Stimulated activated CD4-positive, alpha-beta T cell treated with anti-CD3 and anti-CD28 coated beads, Interleukin-4, amount 100 ng/mL, for 24 hours (primary cell): ENCODE measurements around the gene PAX2.

ENCODE experiments used
- DNase-seq: peaks from one replicate; pipeline ENCODE4 v3.0.0-alpha.2; 2020

PAX2 gene

GRCh38 chr10:100864036-100864885 is 118.9 kb downstream of the PAX2 start:
- DNase-seq, result no peak

GRCh38 chr10:100864978-100865377 is 119.6 kb downstream of the PAX2 start:
- no peak for DNase-seq

GRCh38 chr10:100866010-100866409 is 120.6 kb downstream of the PAX2 start:
- no peak for DNase-seq

GRCh38 chr10:100866575-100867098 is 121.3 kb downstream of the PAX2 start:
- no peak for DNase-seq

GRCh38 chr10:100867261-100867963 is 122.0 kb downstream of the PAX2 start:
- no peak for DNase-seq

- no peak for DNase-seq
Measured at GRCh38 chr10:100868382-100868781, 123.0 kb downstream of the PAX2 start.

GRCh38 chr10:100869399-100869798 is 124.0 kb downstream of the PAX2 start:
- DNase-seq, result no peak

GRCh38 chr10:100872034-100872791 is 126.8 kb downstream of the PAX2 start:
- DNase-seq, result peak; percentile 67

- DNase-seq, result no peak
Measured at GRCh38 chr10:100873146-100873826, 127.9 kb downstream of the PAX2 start.

- no peak for DNase-seq
Measured at GRCh38 chr10:100873827-100874326, 128.5 kb downstream of the PAX2 start.

- DNase-seq, result no peak
Measured at GRCh38 chr10:100874702-100875483, 129.5 kb downstream of the PAX2 start.

GRCh38 chr10:100875484-100876166 is 130.2 kb downstream of the PAX2 start:
- no peak for DNase-seq

GRCh38 chr10:100876585-100877460 is 131.4 kb downstream of the PAX2 start:
- DNase-seq, result no peak

GRCh38 chr10:100877461-100877850 is 132.1 kb downstream of the PAX2 start:
- no peak for DNase-seq

- peak; percentile 30 for DNase-seq
Measured at GRCh38 chr10:100878291-100878910, 133.0 kb downstream of the PAX2 start.
